Breast epithelium (tissue), 4 donors: Measurements from ENCODE around the gene SLFN13. TPM values are rescaled to one million over a fixed set of nuclear protein-coding genes. Genes with fewer than 3 reads are reported as not detected.
"Not testable (repeated sequence)": the region's sequence is repeated elsewhere in the genome, so short reads cannot be mapped to it uniquely, and the experiment has no call there.

Experiments used
- DNase-seq, 2 donors: peaks; one replicate each; pipeline ENCODE4 v3.0.0-alpha.2; 2019; ENCODE audit warnings: low spot score in 2 of 2
- H3K27ac ChIP-seq, 2 donors: fragments of 200-600 bp; sonication (generic) in 1 of 2; one replicate each; pipeline ENCODE4 v1.5.1; 2016 to 2019; ENCODE audit warnings: mild to moderate bottlenecking in 1 of 2
- H3K27me3 ChIP-seq, 2 donors: fragments of 200-600 bp; sonication (generic) in 1 of 2; one replicate each; pipeline versions ENCODE4 v1.5.1 to v1.6.0; 2017 to 2019; ENCODE audit warnings: control low read depth in 1 of 2, mild to moderate bottlenecking in 1 of 2
- H3K36me3 ChIP-seq: fragments of 200-600 bp; one replicate; pipeline ENCODE4 v1.5.1; 2019
- H3K4me1 ChIP-seq, 2 donors: fragments of 200-600 bp; sonication (generic); one replicate each; pipeline ENCODE4 v1.5.1; 2016 to 2019; ENCODE audit warnings: control low read depth in 1 of 2
- H3K4me3 ChIP-seq, 3 donors: fragments of 200-600 bp; sonication (generic); 1 replicate in 2 of 3; 2 replicates in 1 of 3; pipeline ENCODE4 v1.5.1; 2016 to 2019; ENCODE audit warnings: mild to moderate bottlenecking in 3 of 3, moderate library complexity in 2 of 3
- H3K9me3 ChIP-seq, 2 donors: fragments of 200-600 bp; sonication (generic) in 1 of 2; one replicate each; pipeline ENCODE4 v1.5.1; 2016 to 2019; ENCODE audit warnings: control low read depth in 1 of 2
- POLR2A ChIP-seq: fragments of 450-650 bp; IDR thresholded peaks from one replicate; pipeline ENCODE4 v1.6.1; 2016; ENCODE audit warnings: antibody characterized with exemption, mild to moderate bottlenecking, moderate library complexity
- POLR2AphosphoS5 ChIP-seq, 3 donors: sonication (generic); formaldehyde crosslinking; IDR thresholded peaks; one replicate each; pipeline ENCODE4 v1.6.1; 2017; ENCODE audit warnings: antibody characterized with exemption in 3 of 3
- intact Hi-C: fragments of 100-400 bp; cut with DNase I; formaldehyde crosslinking; loops from one replicate; pipeline ENCODE4 v1.15.1; 2023; ENCODE audit warnings: low total_unique reads
- total RNA-seq, 3 donors: library from RNA; depleted of rRNA; stranded (reverse); fragments of >200 nt; gene quantifications; one replicate each; pipeline ENCODE4 v1.1.0, GENCODE V29; 2016
- TF ChIP-seq, protein P1 (sequence below), 3 donors: fragments of 450-650 bp; IDR thresholded peaks; one replicate each; pipeline ENCODE4 v1.5.1; 2016 to 2017; ENCODE audit warnings: antibody characterized with exemption in 3 of 3, mild to moderate bottlenecking in 3 of 3, moderate library complexity in 3 of 3

The SLFN13 gene
- total RNA-seq, 3 donors from 2014 or later, result 3.7 to 33.7 (median 26.5) TPM

DNA sequence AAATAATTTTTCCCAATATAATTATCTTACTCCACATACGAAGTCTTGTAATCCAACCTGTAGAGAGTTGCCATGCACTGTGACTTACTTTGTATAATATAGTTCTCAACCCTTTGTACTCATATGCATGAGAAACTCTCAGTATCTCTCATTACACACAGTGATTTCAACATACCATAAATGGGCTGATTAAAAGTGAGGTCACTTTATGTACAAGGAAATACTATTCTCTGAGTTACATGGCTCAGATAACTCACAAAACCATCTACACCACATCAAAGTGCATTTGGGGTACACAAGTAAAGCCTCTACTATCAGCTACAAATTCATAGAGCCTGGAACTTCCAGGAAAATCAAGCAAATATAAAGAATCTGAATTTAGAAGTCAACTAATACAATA, 44.2 kb downstream of the SLFN13 start:
- no peak for DNase-seq
- no peak for TF ChIP-seq POLR2AphosphoS5 (IDR thresholded peaks at IDR 0.05)
- TF ChIP-seq POLR2A, result no peak
- TF ChIP-seq, protein P1, sequence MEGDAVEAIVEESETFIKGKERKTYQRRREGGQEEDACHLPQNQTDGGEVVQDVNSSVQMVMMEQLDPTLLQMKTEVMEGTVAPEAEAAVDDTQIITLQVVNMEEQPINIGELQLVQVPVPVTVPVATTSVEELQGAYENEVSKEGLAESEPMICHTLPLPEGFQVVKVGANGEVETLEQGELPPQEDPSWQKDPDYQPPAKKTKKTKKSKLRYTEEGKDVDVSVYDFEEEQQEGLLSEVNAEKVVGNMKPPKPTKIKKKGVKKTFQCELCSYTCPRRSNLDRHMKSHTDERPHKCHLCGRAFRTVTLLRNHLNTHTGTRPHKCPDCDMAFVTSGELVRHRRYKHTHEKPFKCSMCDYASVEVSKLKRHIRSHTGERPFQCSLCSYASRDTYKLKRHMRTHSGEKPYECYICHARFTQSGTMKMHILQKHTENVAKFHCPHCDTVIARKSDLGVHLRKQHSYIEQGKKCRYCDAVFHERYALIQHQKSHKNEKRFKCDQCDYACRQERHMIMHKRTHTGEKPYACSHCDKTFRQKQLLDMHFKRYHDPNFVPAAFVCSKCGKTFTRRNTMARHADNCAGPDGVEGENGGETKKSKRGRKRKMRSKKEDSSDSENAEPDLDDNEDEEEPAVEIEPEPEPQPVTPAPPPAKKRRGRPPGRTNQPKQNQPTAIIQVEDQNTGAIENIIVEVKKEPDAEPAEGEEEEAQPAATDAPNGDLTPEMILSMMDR (IDR thresholded peaks at IDR 0.05), result no peak
- Histone ChIP-seq H3K4me3 (no peak overlapping the region), H3K9me3 (no peaks in the 10 kb centered on the region), H3K27ac (no peak overlapping the region), H3K36me3 (no peaks in the 10 kb centered on the region), H3K27me3 (no peaks in the 10 kb centered on the region), H3K4me1 (no peaks in the 10 kb centered on the region)
- intact Hi-C loops, result no loop called here

DNA sequence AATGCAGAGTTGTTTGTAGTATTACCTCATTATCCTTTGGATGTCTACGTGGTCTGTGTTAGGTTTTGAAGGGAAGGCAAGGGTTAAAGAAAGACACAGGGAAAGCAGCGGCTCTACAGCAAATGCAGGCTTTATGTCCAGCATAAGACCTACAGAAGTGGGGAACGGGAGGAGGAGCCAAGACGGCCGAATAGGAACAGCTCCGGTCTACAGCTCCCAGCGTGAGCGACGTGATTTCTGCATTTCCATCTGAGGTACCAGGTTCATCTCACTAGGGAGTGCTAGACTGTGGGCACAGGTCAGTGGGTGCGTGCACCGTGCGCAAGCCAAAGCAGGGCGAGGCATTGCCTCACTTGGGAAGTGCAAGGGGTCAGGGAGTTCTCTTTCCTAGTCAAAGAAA, 54.8 kb downstream of the SLFN13 start:
- H3K36me3 ChIP-seq, DNase-seq, intact Hi-C loops, H3K27ac ChIP-seq, H3K9me3 ChIP-seq, H3K4me1 ChIP-seq, H3K4me3 ChIP-seq, H3K27me3 ChIP-seq: not testable (repeated sequence)

DNA sequence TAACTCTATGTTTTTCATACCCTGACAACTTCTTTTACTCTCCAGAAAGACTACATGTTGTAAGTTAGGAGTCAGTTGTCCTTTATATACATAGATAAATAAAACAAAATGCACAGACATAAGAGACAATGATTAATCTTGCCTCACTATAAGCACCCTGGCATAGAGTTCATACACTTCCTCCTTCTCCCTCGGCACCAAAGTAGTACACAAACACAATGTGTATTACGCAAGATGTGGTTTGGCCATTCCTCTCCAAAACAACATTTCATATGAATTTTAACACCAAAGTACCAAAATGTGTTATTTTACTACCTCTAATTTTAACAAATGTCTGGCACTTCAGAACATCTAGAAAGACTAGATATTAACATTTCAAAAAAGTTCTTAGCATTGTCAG, 57.9 kb downstream of the SLFN13 start:
- Histone ChIP-seq H3K4me1 (no peaks in the 10 kb centered on the region), H3K27me3 (no peaks in the 10 kb centered on the region), H3K4me3 (no peak overlapping the region), H3K36me3 (no peaks in the 10 kb centered on the region), H3K27ac (no peak overlapping the region), H3K9me3 (peaks cover 0 to 3% of the 10 kb centered on the region in 2 donors)
- TF ChIP-seq, protein P1 (IDR thresholded peaks at IDR 0.05), result no peak
- TF ChIP-seq POLR2A (no peak), POLR2AphosphoS5 (IDR thresholded peaks at IDR 0.05) (no peak)
- no peak for DNase-seq
- intact Hi-C loops, result no loop called here

DNA sequence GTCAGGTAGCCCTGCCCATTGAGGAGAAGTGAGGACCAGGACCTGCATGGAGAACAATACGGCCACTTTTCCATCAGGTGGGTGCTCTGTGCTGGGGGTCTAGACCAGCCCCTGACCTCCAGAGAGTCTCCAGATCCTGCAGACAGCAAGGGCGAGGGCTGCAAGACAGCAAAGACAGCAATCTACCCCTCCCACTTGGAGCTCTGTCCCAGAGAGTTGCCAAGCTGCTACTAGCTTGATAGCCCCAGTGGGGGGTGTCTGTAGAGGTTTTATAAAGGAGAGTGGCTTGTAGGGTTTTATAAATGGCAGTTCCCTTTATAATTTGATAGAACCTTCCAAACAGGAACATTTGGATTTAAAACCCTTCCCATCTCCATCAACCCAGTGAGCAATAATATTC, 58.4 kb downstream of the SLFN13 start:
- H3K4me1 ChIP-seq, result no peaks in the 10 kb centered on the region
- intact Hi-C loops, result no loop called here
- no peak for DNase-seq
- no peak overlapping the region for H3K4me3 ChIP-seq
- TF ChIP-seq POLR2AphosphoS5 (IDR thresholded peaks at IDR 0.05) (no peak), POLR2A (no peak)
- TF ChIP-seq, protein P1 (IDR thresholded peaks at IDR 0.05), result no peak
- H3K27ac ChIP-seq, result no peak overlapping the region
- H3K9me3 ChIP-seq, result peaks cover 0 to 3% of the 10 kb centered on the region in 2 donors
- no peaks in the 10 kb centered on the region for H3K27me3 ChIP-seq
- H3K36me3 ChIP-seq, result no peaks in the 10 kb centered on the region

DNA sequence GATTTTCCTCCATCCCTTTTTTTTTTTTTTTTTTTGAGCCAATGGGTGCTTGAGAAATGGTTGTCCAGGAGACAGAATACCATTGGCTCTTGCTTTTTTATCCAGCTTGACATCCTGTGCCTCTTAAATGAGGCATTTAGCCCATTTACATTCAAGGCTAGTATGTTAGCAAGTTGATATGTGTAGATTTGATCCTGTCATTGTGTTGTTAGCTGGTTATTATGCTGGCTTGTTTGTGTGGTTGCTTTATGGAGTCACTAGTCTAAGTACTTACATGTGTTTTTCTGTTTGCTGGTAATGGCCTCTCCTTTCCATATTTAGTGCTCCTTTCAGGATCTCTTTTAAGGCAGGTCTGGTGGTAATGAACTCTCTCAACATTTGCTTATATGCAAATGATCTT, 61.1 kb downstream of the SLFN13 start:
- Histone ChIP-seq H3K36me3 (no peaks in the 10 kb centered on the region), H3K4me3 (no peak overlapping the region), H3K4me1 (no peaks in the 10 kb centered on the region), H3K9me3 (peaks cover 0 to 6% of the 10 kb centered on the region in 2 donors), H3K27ac (no peak overlapping the region), H3K27me3 (no peaks in the 10 kb centered on the region)
- no peak for TF ChIP-seq POLR2A
- TF ChIP-seq, protein P1 (IDR thresholded peaks at IDR 0.05), result no peak
- no peak for TF ChIP-seq POLR2AphosphoS5 (IDR thresholded peaks at IDR 0.05)
- intact Hi-C loops, result no loop called here
- no peak for DNase-seq

Other genes with a start within 250 kb of the SLFN13 start
- 10 to 100 TPM; 29.8 to 35.0 (median 34.1) TPM for gene SLFN5, start 205.7 kb downstream of the SLFN13 start, total RNA-seq
- 10 to 100 TPM; 26.9 to 57.1 (median 40.0) TPM for gene SLFN11, start 75.1 kb downstream of the SLFN13 start, total RNA-seq
- gene SLFN12, start 16.3 kb downstream of the SLFN13 start, total RNA-seq, result 10 to 100 TPM in 2 of 3 donors, 1 to 10 TPM in 1; 6.4 to 12.4 (median 11.5) TPM
- gene SLFN12L, start 88.9 kb upstream of the SLFN13 start, total RNA-seq, result 1 to 10 TPM; 2.9 to 3.5 (median 3.3) TPM
- gene SLFN14, start 112.1 kb upstream of the SLFN13 start, total RNA-seq, result not detected
- gene PEX12, start 129.8 kb upstream of the SLFN13 start, total RNA-seq, result 1 to 10 TPM; 5.1 to 10.0 (median 8.2) TPM
- 10 to 100 TPM; 78.4 to 91.9 (median 88.5) TPM for gene AP2B1, start 138.6 kb upstream of the SLFN13 start, total RNA-seq